Stimulated activated CD8-positive, alpha-beta memory T cell treated with anti-CD3 and anti-CD28 coated beads, Interleukin-12 subunit alpha, Interleukin-12 subunit beta, amount 100 ng/mL, for 24 hours (primary cell): ENCODE results near the gene KCNJ15.

ENCODE experiments used
- DNase-seq: peaks from one replicate; pipeline ENCODE4 v3.0.0-alpha.2; 2020; ENCODE audit errors: extremely low read depth

KCNJ15 gene

GRCh38 chr21:38297871-38298270, 41.1 kb downstream of the KCNJ15 start:
- no peak for DNase-seq

- no peak for DNase-seq
Observed at GRCh38 chr21:38298832-38299231, 42.0 kb downstream of the KCNJ15 start.

GRCh38 chr21:38299671-38300070, 42.9 kb downstream of the KCNJ15 start:
- no peak for DNase-seq

GRCh38 chr21:38300141-38300578, 43.4 kb downstream of the KCNJ15 start:
- no peak for DNase-seq

- no peak for DNase-seq
Observed at GRCh38 chr21:38301321-38302214, 44.8 kb downstream of the KCNJ15 start.

DNA sequence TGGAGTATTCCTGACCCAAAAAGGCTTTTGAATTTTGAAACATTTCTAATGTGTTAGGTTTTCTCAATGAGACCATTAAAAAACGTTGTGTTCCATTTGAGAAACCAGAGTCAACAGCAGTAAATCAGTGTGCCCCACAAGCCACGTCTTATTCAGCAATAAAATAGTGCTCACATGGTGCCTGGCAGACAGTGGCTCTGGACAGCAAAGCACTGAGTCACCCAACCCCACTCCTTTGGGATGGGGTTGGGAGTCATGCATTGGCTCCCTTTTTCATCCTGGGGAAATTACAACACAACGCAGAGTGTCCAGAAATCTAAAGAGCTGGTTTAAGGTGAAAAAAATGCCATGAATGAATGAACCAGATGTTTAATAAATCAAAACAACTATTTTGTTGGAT, 46.5 kb downstream of the KCNJ15 start:
- DNase-seq: no peak

- DNase-seq: no peak
Observed at GRCh38 chr21:38306433-38307141, 49.8 kb downstream of the KCNJ15 start.

DNA sequence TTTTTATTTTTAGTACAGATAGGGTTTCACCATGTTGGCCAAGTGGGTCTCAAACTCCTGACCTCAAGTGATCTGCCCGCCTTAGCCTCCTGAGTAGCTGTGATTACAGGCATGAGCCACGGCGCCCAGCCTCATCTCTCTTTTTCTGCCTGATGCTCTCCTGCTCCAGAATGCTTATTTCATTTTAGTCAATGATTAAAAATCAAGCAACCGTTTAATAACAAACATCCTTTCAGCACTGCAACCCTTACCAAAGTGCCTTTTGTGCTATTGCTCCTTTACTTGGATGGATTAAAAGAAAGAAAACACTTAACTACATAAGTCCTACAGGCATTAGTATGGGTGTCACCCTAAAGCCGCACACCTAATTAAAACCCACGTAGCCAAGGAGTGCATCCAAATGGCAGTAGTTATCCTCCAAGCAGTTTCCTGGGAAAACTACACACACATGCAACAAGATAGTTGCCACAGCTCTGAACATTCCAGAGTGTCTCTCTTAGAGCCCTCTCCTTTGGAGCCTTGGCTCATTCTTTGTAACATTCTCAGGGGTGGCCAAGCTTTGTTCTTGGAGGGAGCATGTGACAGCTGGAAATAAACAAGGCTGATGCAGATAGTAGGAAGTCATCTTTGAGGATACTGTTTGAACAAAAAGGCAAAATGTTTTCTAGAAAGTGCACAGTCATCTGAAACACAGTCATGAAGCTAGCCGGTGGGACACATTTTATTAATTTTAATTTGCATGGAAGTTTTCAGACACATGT, 51.2 kb downstream of the KCNJ15 start:
- no peak for DNase-seq

GRCh38 chr21:38308532-38309119, 51.8 kb downstream of the KCNJ15 start:
- DNase-seq: no peak

DNA sequence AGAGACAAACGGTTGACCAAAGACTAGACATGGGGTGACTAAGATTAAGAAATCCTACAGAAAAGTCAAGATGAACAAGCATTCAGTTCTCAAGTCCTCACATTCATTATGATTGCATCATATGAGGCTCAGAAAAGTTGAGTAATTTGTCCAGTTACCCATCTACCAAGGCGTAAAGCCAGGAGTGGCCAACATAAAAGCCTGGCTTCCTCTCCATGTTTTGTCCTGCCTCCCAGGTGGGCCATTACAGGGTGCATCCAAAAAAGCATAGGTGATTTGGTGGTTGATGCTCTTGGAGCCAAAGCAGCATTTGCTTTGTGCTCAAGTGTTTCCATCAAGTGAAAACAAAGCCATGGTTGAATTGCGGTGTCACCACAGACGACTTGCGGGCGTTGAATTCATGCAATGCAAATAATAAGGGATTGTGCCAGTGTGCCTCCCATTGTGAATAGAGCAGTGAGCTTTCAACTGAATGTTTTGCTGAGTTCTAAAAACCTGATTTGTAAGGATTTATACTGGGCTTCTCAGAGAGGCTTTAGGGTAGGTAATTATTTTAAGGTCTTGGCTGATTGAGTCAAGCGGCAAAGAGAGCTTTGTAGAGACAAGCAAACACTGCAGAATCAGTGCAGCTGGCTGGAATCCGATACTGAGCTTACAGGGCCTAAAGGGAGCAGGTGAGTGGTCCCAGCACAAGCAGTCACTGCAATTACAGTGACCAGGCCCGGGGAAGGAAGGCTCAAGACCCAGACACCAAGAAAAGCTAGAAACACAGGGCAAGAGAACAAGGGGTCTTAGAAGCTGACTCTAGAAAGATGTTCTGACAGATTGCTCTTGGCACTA, 54.1 kb downstream of the KCNJ15 start:
- no peak for DNase-seq

DNA sequence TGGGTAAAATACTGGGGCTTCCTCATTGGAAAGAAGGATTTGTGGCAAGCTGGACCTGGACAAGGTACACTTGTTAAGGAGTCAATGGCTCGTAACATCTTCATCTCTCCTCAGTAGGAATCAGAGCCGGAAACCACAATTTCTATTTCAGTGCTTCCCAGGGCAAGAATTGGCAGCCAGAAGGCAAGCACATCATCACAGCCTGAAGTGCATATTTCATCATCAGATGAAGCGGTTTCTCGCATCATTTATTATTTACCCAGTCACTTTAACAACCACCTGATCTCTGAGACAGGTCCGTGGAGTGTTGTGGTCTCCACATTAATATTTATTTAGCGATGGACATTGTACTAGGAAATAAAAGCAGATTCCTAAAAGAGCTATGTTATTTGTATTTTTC, 55.0 kb downstream of the KCNJ15 start:
- no peak for DNase-seq

DNA sequence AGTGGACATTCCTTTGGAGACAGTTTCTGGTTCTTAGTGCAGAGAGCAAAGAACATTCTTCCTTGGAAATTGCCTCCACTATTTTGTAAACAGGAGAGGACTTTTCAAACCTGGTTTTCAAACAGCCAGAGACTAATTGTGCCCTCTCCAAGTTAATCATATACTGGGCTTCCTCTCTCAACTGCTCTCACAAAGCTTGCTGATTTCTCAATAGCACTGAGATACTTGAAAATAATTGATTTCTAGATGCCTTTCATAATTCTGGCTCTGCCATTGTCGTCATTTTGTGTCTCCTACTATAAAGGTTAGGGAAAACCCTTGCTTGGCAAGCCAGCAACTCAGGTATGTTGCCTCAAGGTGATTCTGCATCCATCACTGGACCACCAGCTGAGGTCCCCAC, 56.0 kb downstream of the KCNJ15 start:
- no peak for DNase-seq

DNA sequence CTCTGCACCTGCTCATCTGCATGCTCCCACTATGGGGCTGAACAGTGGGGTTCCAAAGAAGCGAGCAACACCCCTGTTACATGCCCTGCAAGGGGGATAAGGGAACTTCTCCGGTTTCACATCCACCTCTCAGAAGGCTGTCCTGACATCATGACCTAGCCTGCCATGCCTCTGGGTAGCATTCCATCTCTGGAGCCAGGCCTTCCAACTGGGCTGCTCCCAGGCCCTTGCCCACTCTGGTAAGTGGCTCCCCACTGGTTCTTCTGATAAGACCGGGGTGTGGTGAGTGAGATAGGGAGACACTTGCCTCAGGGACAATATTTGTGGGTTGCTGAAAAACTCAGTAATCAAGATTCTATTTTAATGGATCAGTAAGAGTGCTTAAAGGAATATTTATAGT, 57.8 kb downstream of the KCNJ15 start:
- DNase-seq: no peak

GRCh38 chr21:38315122-38315521, 58.3 kb downstream of the KCNJ15 start:
- no peak for DNase-seq

DNA sequence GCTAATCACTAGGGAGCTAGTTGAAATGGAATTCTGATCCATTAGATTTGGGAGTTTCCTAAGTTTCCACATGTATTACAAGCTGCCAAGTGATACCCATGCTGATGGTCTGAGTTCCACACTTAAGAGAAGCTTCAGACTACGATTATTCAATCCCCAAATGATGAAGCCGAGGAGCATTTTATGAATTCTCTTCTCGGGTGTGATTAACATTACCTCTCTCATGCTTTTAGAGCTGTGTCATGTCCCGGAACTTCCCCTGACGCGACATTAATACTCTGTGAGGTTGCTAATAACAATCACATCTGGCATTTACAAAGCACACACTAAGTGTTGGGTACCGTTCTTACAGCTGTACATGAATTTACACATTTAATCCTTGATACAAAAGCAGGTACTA, 63.0 kb downstream of the KCNJ15 start:
- no peak for DNase-seq

GRCh38 chr21:38321568-38321967, 64.8 kb downstream of the KCNJ15 start:
- DNase-seq: no peak

DNA sequence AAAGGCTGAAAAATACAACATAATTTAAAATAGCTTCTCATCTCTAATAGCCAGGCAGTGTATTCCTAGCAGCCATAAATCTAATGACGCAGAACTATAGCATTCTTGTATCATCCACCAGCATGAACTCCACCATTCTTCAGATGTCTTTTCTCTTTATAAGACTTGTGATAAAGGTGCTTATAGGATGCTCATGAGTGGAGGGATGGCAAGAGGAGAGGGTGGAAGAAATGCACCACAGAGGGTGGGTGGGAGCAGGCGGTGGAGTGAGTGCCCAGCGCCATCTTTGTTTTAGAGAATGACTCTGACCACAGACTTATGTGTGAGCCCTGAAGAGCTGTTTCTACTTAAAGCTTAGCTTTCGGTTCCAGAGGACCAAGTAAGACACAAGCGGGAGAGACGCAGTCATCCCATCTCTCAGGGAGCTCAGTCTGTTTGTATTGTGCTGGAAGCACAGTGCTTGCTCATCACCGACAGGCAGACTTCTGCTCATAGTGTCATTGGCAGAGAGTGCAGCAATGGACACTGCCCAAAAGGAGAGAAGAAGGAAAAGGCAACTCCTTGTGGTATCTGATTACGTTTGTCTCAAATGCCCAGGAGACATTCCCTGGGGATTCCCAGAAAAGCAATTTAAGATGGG, 65.6 kb downstream of the KCNJ15 start:
- no peak for DNase-seq

DNA sequence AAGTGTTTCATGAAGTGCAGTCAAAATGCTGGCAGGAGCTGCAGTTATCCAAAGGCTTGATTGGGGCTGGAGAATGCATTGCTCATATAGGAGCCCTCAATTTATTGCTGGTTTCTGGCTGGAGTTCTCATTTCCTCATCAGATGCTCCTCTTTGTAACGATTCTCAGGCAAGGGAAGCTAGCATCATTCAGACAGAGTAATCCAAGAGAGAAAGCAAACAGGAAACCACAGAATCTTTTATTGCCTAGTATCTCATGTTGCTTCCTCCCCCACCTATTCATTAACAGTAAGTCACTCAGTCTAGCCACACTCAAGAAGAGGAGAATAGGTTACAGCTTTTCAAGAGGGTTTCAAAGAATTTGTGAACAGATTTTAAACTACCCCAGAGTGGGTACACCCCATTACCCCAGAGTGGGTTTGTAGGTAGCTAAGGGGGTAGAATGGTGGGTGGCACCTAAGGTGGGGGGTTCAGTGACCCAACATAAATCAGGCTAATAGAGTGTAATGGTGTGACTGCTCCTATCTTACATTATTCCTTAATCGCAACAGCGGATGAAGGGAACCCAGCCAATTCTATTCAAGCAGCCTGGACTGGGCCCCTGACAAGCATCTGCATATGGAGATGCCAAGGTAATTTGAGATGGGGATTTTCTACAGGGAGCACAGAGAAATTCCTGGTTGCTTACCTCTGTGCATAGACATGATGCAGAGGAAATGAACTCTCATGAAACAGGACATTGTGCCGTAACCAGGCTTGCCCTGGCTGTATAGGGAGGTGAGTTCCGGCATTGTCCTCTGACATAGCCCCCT, 67.1 kb downstream of the KCNJ15 start:
- no peak for DNase-seq

GRCh38 chr21:38325216-38325615, 68.4 kb downstream of the KCNJ15 start:
- no peak for DNase-seq
